Heart right ventricle (tissue), 16 donors: ENCODE results near the gene TMTC3. TPM values are rescaled to one million over a fixed set of nuclear protein-coding genes. Genes with fewer than 3 reads are reported as not detected.

Experiments
- ATAC-seq, 8 donors: fragments of 200-7000 bp; cut with Tn5 transposase; one replicate each; pipeline ENCODE4 v1.9.1; 2020; ENCODE audit warnings: mild to moderate bottlenecking in 8 of 8, moderate library complexity in 8 of 8, moderate number of reproducible peaks in 1 of 8
- DNase-seq, 2 donors: peaks; one replicate each; pipeline ENCODE4 v3.0.0-alpha.2; 2020
- H3K27ac ChIP-seq, 10 donors: fragments of 200-600 bp; sonication (generic) in 2 of 10; one replicate each; pipeline versions ENCODE4 v1.5.0 to v1.8.0; 2020 to 2022; ENCODE audit warnings: mild to moderate bottlenecking in 3 of 10
- H3K27me3 ChIP-seq, 7 donors: fragments of 200-600 bp; one replicate each; pipeline ENCODE4 v1.8.0; 2021 to 2022; ENCODE audit warnings: mild to moderate bottlenecking in 2 of 7
- H3K36me3 ChIP-seq, 9 donors: fragments of 200-600 bp; sonication (generic) in 1 of 9; one replicate each; pipeline versions ENCODE4 v1.5.0 to v1.8.0; 2020 to 2022; ENCODE audit warnings: mild to moderate bottlenecking in 2 of 9
- H3K4me1 ChIP-seq, 9 donors: fragments of 200-600 bp; sonication (generic) in 1 of 9; one replicate each; pipeline versions ENCODE4 v1.5.0 to v1.8.0; 2020 to 2022; ENCODE audit warnings: mild to moderate bottlenecking in 4 of 9
- H3K4me3 ChIP-seq, 10 donors: fragments of 200-600 bp; sonication (generic) in 2 of 10; one replicate each; pipeline versions ENCODE4 v1.5.0 to v1.8.0; 2020 to 2022; ENCODE audit warnings: mild to moderate bottlenecking in 7 of 10, moderate library complexity in 2 of 10
- H3K9me3 ChIP-seq, 11 donors: fragments of 200-600 bp in 10 of 11; sonication (generic) in 2 of 11; one replicate each; pipeline versions ENCODE4 v1.5.0 to v1.8.0; 2013 to 2022; ENCODE audit warnings: mild to moderate bottlenecking in 2 of 11, control low read depth in 1 of 11, moderate library complexity in 1 of 11
- CTCF ChIP-seq, 9 donors: fragments of 200-600 bp; sonication (generic) in 2 of 9; IDR thresholded peaks; one replicate each; pipeline versions ENCODE4 v1.5.0 to v1.8.0; 2021 to 2022; ENCODE audit warnings: antibody characterized with exemption in 9 of 9, mild to moderate bottlenecking in 5 of 9, moderate library complexity in 1 of 9
- WGBS, 2 donors: extraction: QIAGEN DNeasy Blood & Tissue Kit; methylation state at CpG; one replicate each; pipeline ENCODE4 v1.1.7; 2013; ENCODE audit warnings: inconsistent platforms in 1 of 2; 5-methylcytosine and 5-hydroxymethylcytosine counted together
- intact Hi-C, 10 donors: fragments of 100-400 bp; cut with DNase I; formaldehyde crosslinking; loops; one replicate each; pipeline versions ENCODE4 v1.11.1 to v1.14.2; 2022
- polyA plus RNA-seq, 2 donors: library from polyadenylated mRNA; stranded (reverse); fragments of 200-250 nt; gene quantifications; one replicate each; pipeline ENCODE4 v1.2.3, GENCODE V29; 2013
- total RNA-seq, 10 donors: library from RNA; stranded (reverse); fragmentation: NEBNext Ultra II Directional in 3 of 10; extraction: Animal tissue kit (Norgen Biotek cat#: 25700) in 3 of 10; gene quantifications; one replicate each; pipeline versions ENCODE4 v1.2.1 to v1.2.4, GENCODE V29; 2021 to 2023
- donor health status: Arrhythmogenic right ventricular cardiomyopathy.
- donor health status: ischemic (EF 13 %, LVEDD 7.1; RV severe dilation, severe dysfunction).
- donor health status: healthy with polysubstance abuse.
- donor health status: DM: no; HTN: yes; CAD: no.
- donor health status: DM: no; HTN: no; CAD: no.
- donor health status: ischemic (EF 25% LVEDD 6.9; RV normal size, moderate dysfunction).
- donor health status: ischemic (EF 25% LVEDD 5.7; RV mildly dilated, moderate dysfunction).
- donor health status: healthy.
- donor health status: DM: yes; HTN: yes; CAD: no.
- donor health status: Ischemic cardiomyopathy.
- donor health status: ischemic (EF 35%, LVEDD 5.7; RV mildly dilated, moderate dysfunction).
- donor health status: nonischemic (EF 11% LVEDD 7.7; RV severe dilation, severe dysfunction).
- donor health status: DM: yes; HTN: yes; CAD: no.
- donor health status: PGD.
- donor health status: ischemic (EF 29% LVEDD 5.4; RV normal size, mild dysfunction).
- donor health status: nonischemic (EF 23%, LVEDD 6.1; RV moderate dilation, normal function).

TMTC3 gene
- total and polyA plus RNA-seq, 12 donors: 2.7 to 11.9 (median 8.6) TPM

- H3K36me3 ChIP-seq: peaks cover 0 to 27% (median 0%) of the 10 kb centered on the region in 9 donors
- peaks cover 0 to 28% (median 20%) of the 10 kb centered on the region in 9 donors for H3K4me1 ChIP-seq
- no peaks in the 10 kb centered on the region for H3K27me3 ChIP-seq
- no peaks in the 10 kb centered on the region for H3K9me3 ChIP-seq
- intact Hi-C loops: loop anchor here in 3 of 10 donors (10.0 kb wide), 2 partner anchors 442 to 852 kb away; partner anchors contain the start of gene KITLG (in 1 of the 3)
- peak; percentile 8 to 14 for DNase-seq
- H3K27ac ChIP-seq: peak overlapping the region in 9 of 10 donors; percentile 48 to 86 (median 78)
- H3K4me3 ChIP-seq: peak overlapping the region; percentile 46 to 91 (median 74)
- WGBS, 2 donors: 0% methylated on average over 18 of the region's 18 CpGs
- no peak for TF ChIP-seq CTCF (IDR thresholded peaks at IDR 0.05)
- peak in 4 of 8 donors; percentile 0 to 6 (median 3) for ATAC-seq
Observed at GRCh38 chr12:88142610-88142991, 494 bp downstream of the TMTC3 start.

- ATAC-seq (no peak), DNase-seq (no peak)
- peaks cover 0 to 26% (median 0%) of the 10 kb centered on the region in 9 donors for H3K36me3 ChIP-seq
- no peaks in the 10 kb centered on the region for H3K9me3 ChIP-seq
- H3K27me3 ChIP-seq: no peaks in the 10 kb centered on the region
- no peak overlapping the region for H3K27ac ChIP-seq
- no peak for TF ChIP-seq CTCF (IDR thresholded peaks at IDR 0.05)
- intact Hi-C loops: loop anchor here in 3 of 10 donors (10.0 kb wide), 2 partner anchors 441 to 851 kb away; partner anchors contain the start of gene KITLG (in 1 of the 3)
- peaks cover 0 to 35% (median 21%) of the 10 kb centered on the region in 9 donors for H3K4me1 ChIP-seq
- WGBS, 2 donors: 93 to 98% methylated on average over 5 of the region's 5 CpGs
- H3K4me3 ChIP-seq: no peak overlapping the region
Observed at GRCh38 chr12:88144037-88144436, 1.9 kb downstream of the TMTC3 start.

DNA sequence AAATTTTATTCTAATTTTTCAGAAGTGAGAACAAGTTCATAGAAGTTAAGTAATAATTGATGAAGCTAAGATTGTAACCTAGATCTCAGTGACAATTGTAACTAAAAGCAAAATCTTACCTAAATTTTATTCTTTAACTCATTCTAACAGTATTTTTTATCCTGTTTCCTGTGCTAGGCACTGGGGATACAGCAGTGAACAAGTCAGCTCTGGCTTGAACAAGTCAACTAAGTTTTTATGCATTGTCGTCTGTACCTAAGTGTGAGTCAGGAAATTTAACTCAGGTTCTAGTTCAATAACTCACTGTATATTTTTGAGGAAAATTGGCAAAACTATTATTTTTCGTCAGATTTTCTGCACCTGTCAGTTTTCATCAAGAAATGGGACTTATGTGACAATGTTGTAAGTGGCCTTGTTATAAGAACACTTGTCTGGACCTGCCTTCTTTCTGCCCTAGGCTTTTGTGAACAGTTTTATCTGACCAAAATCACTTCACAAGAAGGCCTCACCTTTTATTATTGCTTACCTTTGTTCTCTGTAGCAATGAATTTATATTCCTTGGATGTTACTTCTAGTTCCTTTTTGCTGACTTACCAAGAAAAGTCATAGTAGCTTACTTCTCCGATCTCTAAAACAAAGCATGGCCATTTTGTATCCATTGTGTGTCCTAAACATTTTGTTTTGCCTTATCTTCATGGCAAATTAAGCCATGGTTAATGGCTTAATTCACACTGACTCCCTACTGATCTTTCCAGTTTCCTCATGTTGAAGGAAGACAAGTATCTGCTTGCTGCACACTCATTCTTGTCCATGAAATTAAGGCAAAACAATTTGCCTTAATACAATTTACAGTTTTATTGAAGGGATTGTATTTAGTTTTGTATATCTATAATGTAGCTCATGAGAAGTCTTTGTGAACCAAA lies 2.7 kb downstream of the TMTC3 start:
- H3K27me3 ChIP-seq: no peaks in the 10 kb centered on the region
- intact Hi-C loops: loop anchor here in 3 of 10 donors (10.0 kb wide), 2 partner anchors 440 to 850 kb away; partner anchors contain the start of gene KITLG (in 1 of the 3)
- TF ChIP-seq CTCF (IDR thresholded peaks at IDR 0.05): no peak
- DNase-seq (no peak), ATAC-seq (no peak)
- peaks cover 0 to 26% (median 0%) of the 10 kb centered on the region in 9 donors for H3K36me3 ChIP-seq
- H3K4me1 ChIP-seq: peaks cover 0 to 35% (median 21%) of the 10 kb centered on the region in 9 donors
- 93 to 94% methylated on average over 3 of the region's 3 CpGs for WGBS, 2 donors
- H3K4me3 ChIP-seq: no peak overlapping the region
- no peak overlapping the region for H3K27ac ChIP-seq
- H3K9me3 ChIP-seq: no peaks in the 10 kb centered on the region
